ENCODE measurements around the gene EIF4G2.

EIF4G2 gene

GRCh38 chr11:10807493-10808234, 1.1 kb downstream of the EIF4G2 start:
- DNase-seq, result peak; percentile 55

DNA sequence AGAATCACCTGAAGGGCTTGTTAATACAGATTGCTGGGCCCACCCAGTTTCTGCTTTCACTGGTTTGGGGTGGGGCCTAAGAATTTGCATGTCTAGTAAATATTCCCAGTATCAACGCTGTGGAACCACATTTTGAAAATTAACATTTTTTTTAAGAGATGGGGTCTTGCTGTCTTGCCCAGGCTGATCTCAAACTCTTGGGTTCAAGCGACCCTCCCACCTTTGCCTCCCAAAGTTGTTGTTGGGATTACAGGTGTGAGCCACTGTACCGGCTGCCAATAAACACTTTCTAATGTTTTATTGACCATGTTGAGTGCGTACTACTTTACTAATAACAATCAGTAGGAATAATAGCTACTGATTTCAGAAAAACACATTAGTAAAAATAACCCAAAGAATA, 2.5 kb downstream of the EIF4G2 start:
- no peak for DNase-seq

- DNase-seq, result no peak
Observed at GRCh38 chr11:10805741-10806140, 3.0 kb downstream of the EIF4G2 start.

- no peak for DNase-seq
Observed at GRCh38 chr11:10803676-10804075, 5.0 kb downstream of the EIF4G2 start.

GRCh38 chr11:10800292-10800691, 8.4 kb downstream of the EIF4G2 start:
- DNase-seq, result no peak

DNA sequence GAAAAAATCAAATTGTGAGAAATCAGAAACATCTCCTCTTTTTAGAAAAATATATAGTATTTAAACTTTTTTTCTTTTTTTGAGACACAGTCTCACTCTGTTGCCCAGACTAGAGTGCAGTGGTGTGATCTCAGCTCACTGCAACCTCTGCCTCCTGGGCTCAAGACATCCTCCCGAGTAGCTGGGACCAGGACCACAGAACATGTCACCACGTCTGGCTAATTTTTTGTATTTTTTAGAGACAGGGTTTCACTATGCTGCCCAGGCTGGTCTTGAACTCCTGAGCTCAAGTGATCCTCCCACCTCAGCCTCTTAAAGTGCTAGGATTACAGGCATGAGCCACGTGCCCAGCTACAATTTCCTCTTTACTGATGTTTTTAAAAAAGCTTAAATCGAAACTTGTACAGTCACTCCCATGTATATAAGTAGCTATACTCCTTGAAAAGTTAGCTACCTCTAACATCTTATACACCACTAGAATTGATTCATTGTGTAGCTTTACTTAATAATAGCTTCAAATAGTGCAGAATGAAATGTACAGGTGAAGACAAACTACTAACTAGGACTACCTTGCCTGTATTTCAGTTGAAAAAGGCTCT, 10.3 kb downstream of the EIF4G2 start:
- DNase-seq, result no peak

DNA sequence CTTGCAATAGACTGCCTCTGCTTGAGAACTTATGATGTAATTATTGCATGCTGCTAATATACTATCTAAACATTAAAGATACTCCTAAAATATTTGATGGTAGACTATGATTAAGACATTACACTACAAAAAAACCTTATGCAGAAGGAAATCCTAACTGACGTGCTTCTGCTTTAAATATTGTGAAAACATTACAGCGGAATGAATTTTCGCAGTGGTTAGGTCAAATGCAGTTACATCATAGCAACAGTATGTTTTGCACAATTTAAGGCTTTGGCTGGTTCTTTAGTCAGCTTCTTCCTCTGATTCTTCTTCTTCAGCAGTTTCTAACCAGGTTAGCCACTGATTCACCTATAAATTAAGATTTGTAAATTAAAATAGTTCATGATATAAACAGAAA, 11.2 kb downstream of the EIF4G2 start:
- no peak for DNase-seq

- DNase-seq, result no peak
Observed at GRCh38 chr11:10797001-10797400, 11.7 kb downstream of the EIF4G2 start.

GRCh38 chr11:10796191-10796590, 12.5 kb downstream of the EIF4G2 start:
- no peak for DNase-seq

DNA sequence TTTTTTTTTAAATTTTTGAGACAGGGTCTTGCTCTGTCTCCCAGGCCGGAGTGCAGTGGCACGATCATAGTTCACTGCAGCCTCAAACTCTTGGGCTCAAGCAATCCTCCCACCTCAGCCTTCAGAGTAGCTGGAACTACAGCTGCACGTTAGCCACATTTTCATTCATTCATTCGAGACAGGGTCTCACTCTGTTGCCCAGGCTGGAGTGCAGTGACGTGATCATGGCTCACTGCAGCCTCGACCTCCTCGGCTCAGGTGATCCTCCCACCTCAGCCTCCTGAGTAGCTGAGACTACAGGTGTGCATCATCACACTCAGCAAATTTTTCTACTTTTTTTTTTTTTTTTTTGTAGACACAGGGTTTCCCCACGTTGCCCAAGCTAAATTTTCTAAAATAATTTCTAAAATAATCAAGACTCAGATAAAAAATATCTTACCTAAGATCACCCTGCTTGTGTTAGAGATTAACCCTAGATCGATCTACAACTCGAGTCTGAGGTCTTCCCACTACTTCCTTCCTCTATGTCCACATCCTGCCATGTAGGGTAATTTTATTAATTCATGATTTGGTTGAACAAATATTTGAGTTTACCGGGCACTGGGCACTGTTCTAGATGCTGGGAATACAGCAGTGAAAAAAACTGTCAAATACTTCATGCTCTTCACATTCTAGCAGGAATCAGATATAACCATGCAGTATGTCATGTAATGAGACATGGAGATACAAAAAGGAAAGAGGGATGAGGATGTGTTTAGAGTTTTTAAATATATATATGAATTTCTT, 15.1 kb downstream of the EIF4G2 start:
- no peak for DNase-seq

GRCh38 chr11:10792385-10793068, 16.2 kb downstream of the EIF4G2 start:
- peak; percentile 87 for DNase-seq

- no peak for DNase-seq
Observed at GRCh38 chr11:10786451-10786850, 22.3 kb downstream of the EIF4G2 start.

DNA sequence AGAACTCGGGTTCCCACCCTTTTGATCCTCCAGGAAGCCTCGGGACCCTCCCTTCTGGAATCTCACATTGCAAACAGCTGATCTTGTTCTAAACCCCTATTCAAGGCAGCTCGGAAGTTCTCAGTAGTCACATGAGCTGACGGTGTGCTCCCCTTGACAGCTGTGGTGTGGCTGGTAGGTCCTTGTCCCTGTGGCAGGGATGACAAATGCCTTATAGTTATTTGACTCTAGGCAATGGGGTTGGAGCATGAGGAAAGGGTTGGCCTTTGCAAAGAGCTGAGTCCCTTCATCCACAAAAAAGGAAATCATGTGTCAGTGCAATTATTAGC, 23.6 kb downstream of the EIF4G2 start:
- DNase-seq, result no peak

GRCh38 chr11:10784232-10785145, 24.2 kb downstream of the EIF4G2 start:
- no peak for DNase-seq

GRCh38 chr11:10780040-10780439, 28.7 kb downstream of the EIF4G2 start:
- no peak for DNase-seq

DNA sequence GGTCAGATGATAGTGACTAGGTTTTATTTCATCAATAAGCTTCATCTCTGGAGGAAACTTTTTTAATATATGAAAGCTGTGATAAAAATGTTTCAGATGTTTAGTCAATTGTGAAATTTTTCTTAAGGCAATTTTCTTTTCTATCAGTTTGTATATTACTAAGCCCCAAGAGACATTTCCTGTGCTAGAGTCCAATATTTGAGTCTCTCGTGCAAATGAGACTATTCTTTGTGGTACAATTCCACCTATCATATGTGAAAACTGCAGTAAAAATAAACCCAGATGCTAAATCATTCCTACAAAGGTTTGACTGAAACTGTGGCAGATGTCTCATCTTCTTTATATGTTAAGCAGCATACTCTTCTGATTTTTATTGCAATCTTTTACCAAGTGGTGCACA, 29.6 kb downstream of the EIF4G2 start:
- DNase-seq, result no peak

GRCh38 chr11:10778217-10778970, 30.3 kb downstream of the EIF4G2 start:
- DNase-seq, result no peak

DNA sequence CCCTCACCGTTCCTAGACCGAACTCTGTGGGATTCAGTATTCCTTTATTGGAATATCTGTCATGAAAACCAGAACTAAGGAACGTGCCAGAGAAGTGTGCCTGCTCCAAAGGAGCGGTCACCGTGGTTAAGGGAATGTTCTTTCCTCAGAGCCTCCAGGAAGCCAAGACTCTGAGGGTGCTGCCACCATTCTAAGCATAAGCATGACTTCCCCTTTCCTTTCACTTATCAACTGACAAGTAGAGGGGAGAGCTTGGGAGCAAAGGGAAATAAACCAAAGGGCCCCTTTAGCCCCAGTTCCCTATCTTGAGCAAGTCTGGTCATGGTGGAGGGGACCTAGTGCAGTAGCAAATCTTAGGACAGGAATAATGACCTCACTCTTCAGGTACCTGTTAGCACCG, 30.9 kb downstream of the EIF4G2 start:
- no peak for DNase-seq

DNA sequence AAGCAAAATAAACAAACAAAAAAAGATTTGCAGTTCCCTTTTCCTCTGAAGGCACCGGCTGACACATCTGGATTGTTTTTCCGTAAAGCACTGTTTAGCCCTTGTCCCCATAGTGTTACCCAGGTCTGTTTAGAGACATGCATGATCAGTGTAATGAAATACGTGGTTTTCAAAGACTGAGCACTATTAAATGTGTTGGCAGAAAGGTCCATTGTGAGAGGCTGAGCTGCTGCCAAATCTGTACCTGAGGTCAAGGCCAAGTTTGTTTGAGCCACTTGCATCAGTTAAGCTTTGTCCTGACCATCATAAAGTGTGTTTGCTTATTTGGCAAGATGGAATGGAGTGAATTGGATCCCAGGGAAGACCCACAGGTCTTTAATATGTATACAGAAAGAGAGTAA, 31.3 kb downstream of the EIF4G2 start:
- no peak for DNase-seq

GRCh38 chr11:10774811-10775210, 33.9 kb downstream of the EIF4G2 start:
- no peak for DNase-seq

- no peak for DNase-seq
Observed at GRCh38 chr11:10771457-10771856, 37.3 kb downstream of the EIF4G2 start.
